Measurements from ENCODE around the gene TNFSF12.

Gene TNFSF12

DNA sequence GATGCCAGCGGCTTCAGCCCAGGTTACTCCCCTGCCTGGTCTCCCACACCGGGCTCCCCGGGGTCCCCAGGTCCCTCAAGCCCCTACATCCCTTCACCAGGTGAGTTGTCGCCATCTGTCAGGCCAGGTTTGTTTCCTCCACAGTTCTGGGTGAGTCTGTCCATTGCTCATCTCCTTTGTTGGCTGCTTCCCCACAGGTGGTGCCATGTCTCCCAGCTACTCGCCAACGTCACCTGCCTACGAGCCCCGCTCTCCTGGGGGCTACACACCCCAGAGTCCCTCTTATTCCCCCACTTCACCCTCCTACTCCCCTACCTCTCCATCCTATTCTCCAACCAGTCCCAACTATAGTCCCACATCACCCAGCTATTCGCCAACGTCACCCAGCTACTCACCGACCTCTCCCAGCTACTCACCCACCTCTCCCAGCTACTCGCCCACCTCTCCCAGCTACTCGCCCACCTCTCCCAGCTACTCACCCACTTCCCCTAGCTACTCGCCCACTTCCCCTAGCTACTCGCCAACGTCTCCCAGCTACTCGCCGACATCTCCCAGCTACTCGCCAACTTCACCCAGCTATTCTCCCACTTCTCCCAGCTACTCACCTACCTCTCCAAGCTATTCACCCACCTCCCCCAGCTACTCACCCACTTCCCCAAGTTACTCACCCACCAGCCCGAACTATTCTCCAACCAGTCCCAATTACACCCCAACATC is 35.9 kb upstream of the TNFSF12 start:
- TF ChIP-seq ZNF565 (CRISPR knock-in tag; conservative IDR thresholded peaks at IDR 0.05; ENCODE audit: low read depth) (no peak), PPARA (CRISPR knock-in tag; IDR thresholded peaks at IDR 0.05; ENCODE audit: borderline replicate concordance) (no peak), BACH2 (CRISPR knock-in tag; IDR thresholded peaks at IDR 0.05; ENCODE audit: borderline replicate concordance) (no peak), TCF4 (CRISPR knock-in tag; IDR thresholded peaks at IDR 0.05; ENCODE audit: borderline replicate concordance) (no peak), ZFP30 (CRISPR knock-in tag; IDR thresholded peaks at IDR 0.05) (no peak), ESRRG (CRISPR knock-in tag; IDR thresholded peaks at IDR 0.05) (no peak), ARNTL (CRISPR knock-in tag; IDR thresholded peaks at IDR 0.05; ENCODE audit: borderline replicate concordance, low read depth) (no peak), GLIS3 (CRISPR knock-in tag; IDR thresholded peaks at IDR 0.05) (no peak)
- TF ChIP-seq, protein P1, sequence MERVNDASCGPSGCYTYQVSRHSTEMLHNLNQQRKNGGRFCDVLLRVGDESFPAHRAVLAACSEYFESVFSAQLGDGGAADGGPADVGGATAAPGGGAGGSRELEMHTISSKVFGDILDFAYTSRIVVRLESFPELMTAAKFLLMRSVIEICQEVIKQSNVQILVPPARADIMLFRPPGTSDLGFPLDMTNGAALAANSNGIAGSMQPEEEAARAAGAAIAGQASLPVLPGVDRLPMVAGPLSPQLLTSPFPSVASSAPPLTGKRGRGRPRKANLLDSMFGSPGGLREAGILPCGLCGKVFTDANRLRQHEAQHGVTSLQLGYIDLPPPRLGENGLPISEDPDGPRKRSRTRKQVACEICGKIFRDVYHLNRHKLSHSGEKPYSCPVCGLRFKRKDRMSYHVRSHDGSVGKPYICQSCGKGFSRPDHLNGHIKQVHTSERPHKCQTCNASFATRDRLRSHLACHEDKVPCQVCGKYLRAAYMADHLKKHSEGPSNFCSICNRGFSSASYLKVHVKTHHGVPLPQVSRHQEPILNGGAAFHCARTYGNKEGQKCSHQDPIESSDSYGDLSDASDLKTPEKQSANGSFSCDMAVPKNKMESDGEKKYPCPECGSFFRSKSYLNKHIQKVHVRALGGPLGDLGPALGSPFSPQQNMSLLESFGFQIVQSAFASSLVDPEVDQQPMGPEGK (CRISPR knock-in tag; IDR thresholded peaks at IDR 0.05; ENCODE audit: borderline replicate concordance), result no peak
- TF ChIP-seq, protein P2, sequence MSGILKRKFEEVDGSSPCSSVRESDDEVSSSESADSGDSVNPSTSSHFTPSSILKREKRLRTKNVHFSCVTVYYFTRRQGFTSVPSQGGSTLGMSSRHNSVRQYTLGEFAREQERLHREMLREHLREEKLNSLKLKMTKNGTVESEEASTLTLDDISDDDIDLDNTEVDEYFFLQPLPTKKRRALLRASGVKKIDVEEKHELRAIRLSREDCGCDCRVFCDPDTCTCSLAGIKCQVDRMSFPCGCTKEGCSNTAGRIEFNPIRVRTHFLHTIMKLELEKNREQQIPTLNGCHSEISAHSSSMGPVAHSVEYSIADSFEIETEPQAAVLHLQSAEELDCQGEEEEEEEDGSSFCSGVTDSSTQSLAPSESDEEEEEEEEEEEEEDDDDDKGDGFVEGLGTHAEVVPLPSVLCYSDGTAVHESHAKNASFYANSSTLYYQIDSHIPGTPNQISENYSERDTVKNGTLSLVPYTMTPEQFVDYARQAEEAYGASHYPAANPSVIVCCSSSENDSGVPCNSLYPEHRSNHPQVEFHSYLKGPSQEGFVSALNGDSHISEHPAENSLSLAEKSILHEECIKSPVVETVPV (CRISPR knock-in tag; IDR thresholded peaks at IDR 0.05), result no peak
- TF ChIP-seq, protein P3, sequence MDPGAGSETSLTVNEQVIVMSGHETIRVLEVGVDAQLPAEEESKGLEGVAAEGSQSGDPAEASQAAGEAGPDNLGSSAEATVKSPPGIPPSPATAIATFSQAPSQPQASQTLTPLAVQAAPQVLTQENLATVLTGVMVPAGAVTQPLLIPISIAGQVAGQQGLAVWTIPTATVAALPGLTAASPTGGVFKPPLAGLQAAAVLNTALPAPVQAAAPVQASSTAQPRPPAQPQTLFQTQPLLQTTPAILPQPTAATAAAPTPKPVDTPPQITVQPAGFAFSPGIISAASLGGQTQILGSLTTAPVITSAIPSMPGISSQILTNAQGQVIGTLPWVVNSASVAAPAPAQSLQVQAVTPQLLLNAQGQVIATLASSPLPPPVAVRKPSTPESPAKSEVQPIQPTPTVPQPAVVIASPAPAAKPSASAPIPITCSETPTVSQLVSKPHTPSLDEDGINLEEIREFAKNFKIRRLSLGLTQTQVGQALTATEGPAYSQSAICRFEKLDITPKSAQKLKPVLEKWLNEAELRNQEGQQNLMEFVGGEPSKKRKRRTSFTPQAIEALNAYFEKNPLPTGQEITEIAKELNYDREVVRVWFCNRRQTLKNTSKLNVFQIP (CRISPR knock-in tag; IDR thresholded peaks at IDR 0.05; ENCODE audit: borderline replicate concordance, low read depth), result no peak
- no peak for ATAC-seq

DNA sequence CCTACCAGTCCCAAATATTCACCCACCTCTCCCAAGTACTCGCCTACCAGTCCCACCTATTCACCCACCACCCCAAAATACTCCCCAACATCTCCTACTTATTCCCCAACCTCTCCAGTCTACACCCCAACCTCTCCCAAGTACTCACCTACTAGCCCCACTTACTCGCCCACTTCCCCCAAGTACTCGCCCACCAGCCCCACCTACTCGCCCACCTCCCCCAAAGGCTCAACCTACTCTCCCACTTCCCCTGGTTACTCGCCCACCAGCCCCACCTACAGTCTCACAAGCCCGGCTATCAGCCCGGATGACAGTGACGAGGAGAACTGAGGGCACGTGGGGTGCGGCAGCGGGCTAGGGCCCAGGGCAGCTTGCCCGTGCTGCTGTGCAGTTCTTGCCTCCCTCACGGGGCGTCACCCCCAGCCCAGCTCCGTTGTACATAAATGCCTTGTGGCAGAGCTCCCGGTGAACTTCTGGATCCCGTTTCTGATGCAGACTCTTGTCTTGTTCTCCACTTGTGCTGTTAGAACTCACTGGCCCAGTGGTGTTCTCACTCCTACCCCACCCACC is 34.9 kb upstream of the TNFSF12 start:
- TF ChIP-seq ZFP3 (CRISPR knock-in tag; IDR thresholded peaks at IDR 0.05) (no peak), CSDC2 (CRISPR knock-in tag; IDR thresholded peaks at IDR 0.05) (no peak), TOX (CRISPR knock-in tag; IDR thresholded peaks at IDR 0.05; ENCODE audit: borderline replicate concordance) (no peak), ZNF70 (CRISPR knock-in tag; IDR thresholded peaks at IDR 0.05) (no peak), ESRRG (CRISPR knock-in tag; IDR thresholded peaks at IDR 0.05) (no peak), RARB (CRISPR knock-in tag; IDR thresholded peaks at IDR 0.05) (no peak), TCF4 (CRISPR knock-in tag; IDR thresholded peaks at IDR 0.05; ENCODE audit: borderline replicate concordance) (no peak), BACH2 (CRISPR knock-in tag; IDR thresholded peaks at IDR 0.05; ENCODE audit: borderline replicate concordance) (no peak), ISL1 (CRISPR knock-in tag; IDR thresholded peaks at IDR 0.05) (no peak), ARNTL (CRISPR knock-in tag; IDR thresholded peaks at IDR 0.05; ENCODE audit: borderline replicate concordance, low read depth) (no peak), OSR1 (CRISPR knock-in tag; IDR thresholded peaks at IDR 0.05) (no peak), ZC3H10 (CRISPR knock-in tag; IDR thresholded peaks at IDR 0.05) (no peak), GLIS3 (CRISPR knock-in tag; IDR thresholded peaks at IDR 0.05) (no peak), PPARA (CRISPR knock-in tag; IDR thresholded peaks at IDR 0.05; ENCODE audit: borderline replicate concordance) (no peak), ZFP30 (CRISPR knock-in tag; IDR thresholded peaks at IDR 0.05) (no peak), ZNF565 (CRISPR knock-in tag; conservative IDR thresholded peaks at IDR 0.05; ENCODE audit: low read depth) (no peak)
- TF ChIP-seq, protein P4, sequence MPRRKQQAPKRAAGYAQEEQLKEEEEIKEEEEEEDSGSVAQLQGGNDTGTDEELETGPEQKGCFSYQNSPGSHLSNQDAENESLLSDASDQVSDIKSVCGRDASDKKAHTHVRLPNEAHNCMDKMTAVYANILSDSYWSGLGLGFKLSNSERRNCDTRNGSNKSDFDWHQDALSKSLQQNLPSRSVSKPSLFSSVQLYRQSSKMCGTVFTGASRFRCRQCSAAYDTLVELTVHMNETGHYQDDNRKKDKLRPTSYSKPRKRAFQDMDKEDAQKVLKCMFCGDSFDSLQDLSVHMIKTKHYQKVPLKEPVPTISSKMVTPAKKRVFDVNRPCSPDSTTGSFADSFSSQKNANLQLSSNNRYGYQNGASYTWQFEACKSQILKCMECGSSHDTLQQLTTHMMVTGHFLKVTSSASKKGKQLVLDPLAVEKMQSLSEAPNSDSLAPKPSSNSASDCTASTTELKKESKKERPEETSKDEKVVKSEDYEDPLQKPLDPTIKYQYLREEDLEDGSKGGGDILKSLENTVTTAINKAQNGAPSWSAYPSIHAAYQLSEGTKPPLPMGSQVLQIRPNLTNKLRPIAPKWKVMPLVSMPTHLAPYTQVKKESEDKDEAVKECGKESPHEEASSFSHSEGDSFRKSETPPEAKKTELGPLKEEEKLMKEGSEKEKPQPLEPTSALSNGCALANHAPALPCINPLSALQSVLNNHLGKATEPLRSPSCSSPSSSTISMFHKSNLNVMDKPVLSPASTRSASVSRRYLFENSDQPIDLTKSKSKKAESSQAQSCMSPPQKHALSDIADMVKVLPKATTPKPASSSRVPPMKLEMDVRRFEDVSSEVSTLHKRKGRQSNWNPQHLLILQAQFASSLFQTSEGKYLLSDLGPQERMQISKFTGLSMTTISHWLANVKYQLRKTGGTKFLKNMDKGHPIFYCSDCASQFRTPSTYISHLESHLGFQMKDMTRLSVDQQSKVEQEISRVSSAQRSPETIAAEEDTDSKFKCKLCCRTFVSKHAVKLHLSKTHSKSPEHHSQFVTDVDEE (CRISPR knock-in tag; IDR thresholded peaks at IDR 0.05), result no peak
- TF ChIP-seq, protein P5, sequence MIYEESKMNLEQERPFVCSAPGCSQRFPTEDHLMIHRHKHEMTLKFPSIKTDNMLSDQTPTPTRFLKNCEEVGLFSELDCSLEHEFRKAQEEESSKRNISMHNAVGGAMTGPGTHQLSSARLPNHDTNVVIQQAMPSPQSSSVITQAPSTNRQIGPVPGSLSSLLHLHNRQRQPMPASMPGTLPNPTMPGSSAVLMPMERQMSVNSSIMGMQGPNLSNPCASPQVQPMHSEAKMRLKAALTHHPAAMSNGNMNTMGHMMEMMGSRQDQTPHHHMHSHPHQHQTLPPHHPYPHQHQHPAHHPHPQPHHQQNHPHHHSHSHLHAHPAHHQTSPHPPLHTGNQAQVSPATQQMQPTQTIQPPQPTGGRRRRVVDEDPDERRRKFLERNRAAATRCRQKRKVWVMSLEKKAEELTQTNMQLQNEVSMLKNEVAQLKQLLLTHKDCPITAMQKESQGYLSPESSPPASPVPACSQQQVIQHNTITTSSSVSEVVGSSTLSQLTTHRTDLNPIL (CRISPR knock-in tag; IDR thresholded peaks at IDR 0.05; ENCODE audit: low read depth), result no peak
- TF ChIP-seq, protein P3 (CRISPR knock-in tag; IDR thresholded peaks at IDR 0.05; ENCODE audit: borderline replicate concordance, low read depth), result no peak
- TF ChIP-seq, protein P1 (CRISPR knock-in tag; IDR thresholded peaks at IDR 0.05; ENCODE audit: borderline replicate concordance), result no peak
- ATAC-seq, result no peak
